Measurements from ENCODE around the gene SEPTIN7.

DNA sequence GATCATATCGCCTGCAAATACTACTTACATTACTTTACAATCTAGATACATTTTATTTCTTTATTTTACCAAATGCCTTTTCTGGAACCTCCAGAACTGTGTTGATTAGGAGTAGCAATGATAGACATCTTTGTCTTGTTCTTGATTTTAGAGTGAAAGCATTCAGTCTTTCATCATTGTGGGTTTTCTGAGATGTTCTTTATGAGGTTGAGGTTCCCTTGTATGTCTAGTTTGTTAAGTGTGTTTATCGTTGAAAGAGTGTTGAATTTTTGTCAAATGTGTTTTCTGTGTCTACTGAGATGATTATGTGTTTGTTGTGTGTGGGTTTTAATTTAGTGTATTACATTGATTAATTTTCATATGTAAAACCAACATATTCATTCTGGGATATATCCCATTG, 17.1 kb downstream of the SEPTIN7 start:
- TF ChIP-seq POLR2A (IDR thresholded peaks at IDR 0.05; ENCODE audit: low read length) (no peak), GATA1 (IDR thresholded peaks at IDR 0.05; ENCODE audit: low read depth, low read length) (no peak)
